Mucosa of rectum (tissue), 2 donors: ENCODE results near the gene C6orf15.
A peak's percentile ranks its signal among the peaks of the same experiment; 100 is the strongest.

Experiments
- H3K27ac ChIP-seq, 2 donors: one replicate each; pipeline ENCODE4 v1.7.0; 2013; ENCODE audit warnings: inconsistent platforms in 2 of 2, low read depth in 2 of 2, low read length in 2 of 2
- H3K27me3 ChIP-seq, 2 donors: one replicate each; pipeline ENCODE4 v1.7.0; 2013; ENCODE audit warnings: low read length in 2 of 2; ENCODE audit not compliant: control insufficient read depth in 2 of 2, insufficient read depth in 2 of 2
- H3K36me3 ChIP-seq, 2 donors: one replicate each; pipeline ENCODE4 v1.7.0; 2013; ENCODE audit warnings: low read length in 2 of 2; ENCODE audit not compliant: control insufficient read depth in 2 of 2, insufficient read depth in 2 of 2
- H3K4me1 ChIP-seq, 2 donors: one replicate each; pipeline ENCODE4 v1.7.0; 2013; ENCODE audit warnings: low read length in 2 of 2, mild to moderate bottlenecking in 1 of 2; ENCODE audit not compliant: control insufficient read depth in 2 of 2, insufficient read depth in 2 of 2
- H3K4me3 ChIP-seq, 2 donors: one replicate each; pipeline ENCODE4 v1.7.0; 2013; ENCODE audit warnings: low read length in 2 of 2
- H3K9ac ChIP-seq, 2 donors: one replicate each; pipeline ENCODE4 v1.7.0; 2013; ENCODE audit warnings: low read length in 2 of 2, low read depth in 1 of 2, mild to moderate bottlenecking in 1 of 2
- H3K9me3 ChIP-seq, 2 donors: one replicate each; pipeline ENCODE4 v1.7.0; 2013; ENCODE audit warnings: low read length in 2 of 2; ENCODE audit not compliant: control insufficient read depth in 2 of 2
- donor health status: healthy.
- donor health status: Normal muscosa, but diverticular disease.

Gene C6orf15

DNA sequence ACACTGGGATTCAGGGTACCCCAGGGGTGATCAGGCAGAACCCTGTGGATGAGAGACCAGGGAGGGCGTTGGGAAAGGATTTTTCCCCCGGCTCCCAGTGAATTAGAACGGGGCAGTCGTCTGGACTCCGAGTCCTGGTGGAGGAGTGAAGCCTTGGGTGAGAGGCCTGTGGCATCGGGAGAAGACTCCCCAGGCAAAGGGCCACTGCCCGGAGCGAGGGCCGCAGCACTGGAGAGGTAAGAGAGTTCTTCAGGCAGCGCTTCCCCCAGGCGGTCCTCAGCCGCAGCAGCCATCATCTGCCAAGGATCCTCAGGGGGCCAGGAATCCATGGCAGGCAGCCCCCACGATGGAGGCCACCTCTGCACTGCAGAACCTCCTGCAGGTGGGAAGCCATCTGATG, 663 bp downstream of the C6orf15 start:
- Histone ChIP-seq H3K36me3 (no peaks in the 10 kb centered on the region), H3K9me3 (no peaks in the 10 kb centered on the region), H3K27ac (no peak overlapping the region), H3K27me3 (peaks cover 0 to 6% of the 10 kb centered on the region in 2 donors), H3K4me1 (peaks cover 10 to 12% of the 10 kb centered on the region in 2 donors), H3K9ac (no peak overlapping the region), H3K4me3 (no peak overlapping the region)

DNA sequence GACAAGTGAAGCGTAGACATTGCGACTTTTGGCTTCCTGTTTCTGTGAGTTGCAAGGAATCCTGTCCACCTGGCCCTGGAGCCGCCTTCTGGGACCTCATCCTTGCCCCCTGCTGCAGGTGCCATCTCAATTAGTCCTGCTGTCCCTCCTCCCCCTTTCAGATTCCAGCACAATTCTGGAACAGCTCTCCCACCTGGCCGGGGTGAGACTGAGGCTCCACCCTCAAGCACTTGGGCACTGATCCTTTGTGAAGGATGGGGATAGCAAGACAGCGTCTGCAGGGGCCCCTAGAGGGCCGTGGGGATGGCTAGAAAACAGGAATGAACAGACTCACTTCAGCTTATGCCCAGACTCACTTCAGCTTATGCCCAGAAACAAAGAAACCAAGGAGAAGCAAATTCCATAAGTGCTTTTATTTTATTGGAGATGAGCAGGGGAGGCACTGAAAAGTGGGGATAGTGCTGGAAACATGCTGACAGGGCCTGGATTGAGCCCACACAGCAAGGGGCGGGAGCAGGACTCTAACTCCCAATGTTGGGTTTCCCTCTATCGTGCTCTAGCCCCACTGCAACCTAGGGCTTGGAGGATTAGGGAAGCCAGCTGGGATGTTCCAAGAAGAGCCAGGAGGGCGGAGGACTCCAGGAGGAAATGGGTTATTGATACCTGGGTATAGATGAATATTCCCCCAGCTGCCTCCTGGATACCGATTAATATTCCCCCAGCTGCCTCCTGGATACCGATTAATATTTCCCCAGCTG, 1.4 kb downstream of the C6orf15 start:
- no peaks in the 10 kb centered on the region for H3K36me3 ChIP-seq
- peaks cover 0 to 6% of the 10 kb centered on the region in 2 donors for H3K27me3 ChIP-seq
- no peak overlapping the region for H3K27ac ChIP-seq
- H3K9me3 ChIP-seq = no peaks in the 10 kb centered on the region
- no peak overlapping the region for H3K4me3 ChIP-seq
- peaks cover 10 to 12% of the 10 kb centered on the region in 2 donors for H3K4me1 ChIP-seq
- H3K9ac ChIP-seq = no peak overlapping the region

DNA sequence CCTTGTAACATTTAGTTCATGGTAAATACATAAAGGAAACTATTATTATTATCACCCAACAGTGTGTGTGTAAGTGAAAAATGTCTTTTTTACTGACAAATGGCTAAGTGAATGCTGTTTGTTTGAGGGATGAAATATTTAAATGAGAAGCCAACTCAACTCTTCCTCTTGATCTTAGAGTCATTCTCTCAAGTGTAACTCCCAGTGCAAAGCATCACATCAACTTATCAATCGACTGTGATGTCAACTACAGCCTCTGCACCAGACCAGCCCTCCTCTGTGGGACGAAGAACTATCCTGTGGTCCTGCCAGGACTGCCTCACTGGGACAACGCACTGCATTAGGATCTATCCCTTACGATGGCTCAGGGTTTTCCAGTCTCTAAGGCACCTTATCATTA, 5.3 kb downstream of the C6orf15 start:
- Histone ChIP-seq H3K36me3 (no peaks in the 10 kb centered on the region), H3K9me3 (no peaks in the 10 kb centered on the region), H3K4me3 (no peak overlapping the region), H3K9ac (no peak overlapping the region), H3K4me1 (no peaks in the 10 kb centered on the region), H3K27me3 (peaks cover 0 to 6% of the 10 kb centered on the region in 2 donors), H3K27ac (no peak overlapping the region)

DNA sequence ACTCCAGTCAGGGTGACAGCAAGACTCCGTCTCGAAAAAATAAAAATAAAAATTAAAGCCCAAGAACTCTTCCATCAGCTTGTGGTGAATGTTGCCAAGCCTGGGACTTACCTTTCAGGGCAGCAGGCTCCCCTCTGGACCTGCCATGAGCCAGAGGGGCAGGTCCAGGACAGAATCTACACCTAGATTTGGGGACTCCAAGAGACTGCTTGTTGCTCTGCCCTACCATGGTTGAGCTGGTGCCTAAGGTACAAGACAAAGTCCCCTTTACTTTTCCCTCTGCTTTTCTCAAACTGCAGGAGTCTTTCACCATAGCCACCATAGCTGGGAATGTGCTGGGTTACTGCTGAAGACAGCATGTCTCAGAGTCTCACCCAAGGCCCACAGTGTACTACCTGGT, 9.2 kb downstream of the C6orf15 start:
- Histone ChIP-seq H3K4me1 (no peaks in the 10 kb centered on the region), H3K36me3 (no peaks in the 10 kb centered on the region), H3K27ac (no peak overlapping the region), H3K4me3 (no peak overlapping the region), H3K9me3 (no peaks in the 10 kb centered on the region), H3K27me3 (no peaks in the 10 kb centered on the region), H3K9ac (no peak overlapping the region)

DNA sequence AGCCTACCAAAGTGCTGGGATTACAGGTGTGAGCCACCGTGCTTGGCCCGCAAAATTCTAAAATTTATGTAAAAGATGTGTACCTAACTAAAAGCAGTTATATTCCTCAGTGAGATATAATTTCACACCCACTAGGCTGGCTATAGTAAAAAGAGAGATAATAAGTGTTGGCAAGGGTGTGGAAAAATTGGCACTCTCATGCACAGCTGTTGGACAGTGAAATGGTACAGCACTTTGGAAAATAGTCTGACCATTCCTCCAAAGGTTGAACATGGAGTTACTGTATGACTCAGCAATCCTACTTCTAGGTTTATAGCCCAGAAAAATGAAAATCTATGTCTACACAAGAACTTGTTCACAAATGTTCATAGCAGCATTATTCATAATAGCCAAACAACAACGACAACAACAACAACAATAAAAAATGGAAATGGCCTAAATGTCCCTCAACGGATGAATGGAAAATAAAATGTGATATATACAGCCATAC, 13.9 kb downstream of the C6orf15 start:
- Histone ChIP-seq H3K27me3 (no peaks in the 10 kb centered on the region), H3K4me3 (no peak overlapping the region)

DNA sequence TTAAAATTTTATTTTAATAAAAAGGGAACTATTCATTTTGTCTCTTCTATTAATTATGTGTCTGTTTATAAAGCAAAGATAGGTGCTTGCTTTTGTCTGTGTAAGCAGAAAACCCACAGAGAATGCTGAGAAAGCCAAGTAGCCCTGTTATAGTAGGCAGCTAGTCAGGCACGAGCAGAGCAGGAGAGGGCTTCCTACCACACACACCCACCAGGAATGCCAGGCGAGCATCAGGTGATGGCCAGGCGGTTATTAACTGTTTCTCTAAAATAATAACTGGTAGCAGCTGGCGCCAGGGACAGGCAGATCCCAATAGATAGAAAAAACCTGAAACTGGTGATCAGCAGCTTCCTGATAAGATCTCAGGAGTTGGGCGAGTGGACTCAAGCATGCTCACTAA, 15.7 kb downstream of the C6orf15 start:
- Histone ChIP-seq H3K4me3 (no peak overlapping the region), H3K9me3 (no peaks in the 10 kb centered on the region), H3K27me3 (no peaks in the 10 kb centered on the region), H3K36me3 (no peaks in the 10 kb centered on the region), H3K9ac (no peak overlapping the region), H3K4me1 (peaks cover 5 to 17% of the 10 kb centered on the region in 2 donors), H3K27ac (no peak overlapping the region)

More for the DNA sequence above, 13.9 kb downstream of the C6orf15 start:
- H3K4me1 ChIP-seq = peaks cover 5 to 10% of the 10 kb centered on the region in 2 donors
- no peaks in the 10 kb centered on the region for H3K9me3 ChIP-seq
- H3K9ac ChIP-seq = no peak overlapping the region
- H3K36me3 ChIP-seq = no peaks in the 10 kb centered on the region
- no peak overlapping the region for H3K27ac ChIP-seq

DNA sequence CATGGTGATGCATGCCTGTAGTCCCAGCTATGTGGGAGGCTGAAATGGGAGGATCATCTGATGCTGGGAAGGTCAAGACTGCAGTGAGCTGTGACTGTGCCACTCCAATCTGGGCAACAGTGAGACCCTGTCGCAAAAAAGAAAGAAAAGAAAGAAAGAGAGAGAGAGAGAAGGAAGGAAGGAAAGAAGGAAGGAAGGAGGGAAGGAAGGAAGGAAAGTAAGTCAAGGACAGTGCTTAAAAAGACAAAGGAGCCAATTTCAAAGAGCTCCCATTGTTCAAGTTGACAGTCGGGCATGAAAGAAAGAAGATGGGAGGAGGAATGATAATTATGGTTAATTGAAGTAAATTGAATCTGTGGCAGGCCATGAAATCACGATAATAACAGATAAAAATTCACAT, 16.2 kb downstream of the C6orf15 start:
- Histone ChIP-seq H3K9ac (no peak overlapping the region), H3K27me3 (no peaks in the 10 kb centered on the region), H3K27ac (no peak overlapping the region), H3K4me1 (peaks cover 5 to 20% of the 10 kb centered on the region in 2 donors), H3K9me3 (no peaks in the 10 kb centered on the region), H3K4me3 (no peak overlapping the region), H3K36me3 (no peaks in the 10 kb centered on the region)

DNA sequence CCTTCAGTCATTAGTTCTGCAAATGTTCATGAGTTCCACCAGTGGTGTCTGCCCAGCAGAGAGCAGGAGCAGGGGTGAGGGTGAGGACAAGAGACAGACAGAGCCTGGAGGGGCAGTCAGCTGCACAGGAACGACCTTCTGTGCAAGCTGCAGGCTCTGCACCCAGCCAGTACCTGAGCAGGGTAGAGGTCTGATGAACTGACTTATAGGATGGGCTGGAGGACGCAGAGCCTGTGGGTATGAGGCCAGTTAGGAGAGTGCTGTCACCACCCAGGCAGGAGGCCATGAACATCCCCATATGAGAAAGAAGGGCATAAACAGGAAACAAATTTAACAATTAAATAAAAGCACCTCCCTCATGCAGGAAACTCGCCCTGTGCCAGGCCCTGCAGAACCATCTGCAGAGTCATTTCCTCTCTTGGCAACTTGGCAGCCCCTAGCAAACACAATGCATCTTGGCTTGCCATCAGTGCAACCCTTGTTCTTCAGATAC, 17.9 kb downstream of the C6orf15 start:
- H3K4me1 ChIP-seq = peaks cover 7 to 25% of the 10 kb centered on the region in 2 donors
- no peaks in the 10 kb centered on the region for H3K36me3 ChIP-seq
- no peak overlapping the region for H3K9ac ChIP-seq
- no peak overlapping the region for H3K4me3 ChIP-seq
- H3K27me3 ChIP-seq = no peaks in the 10 kb centered on the region
- peak overlapping the region in 1 of 2 donors; percentile 38 for H3K27ac ChIP-seq
- H3K9me3 ChIP-seq = no peaks in the 10 kb centered on the region

DNA sequence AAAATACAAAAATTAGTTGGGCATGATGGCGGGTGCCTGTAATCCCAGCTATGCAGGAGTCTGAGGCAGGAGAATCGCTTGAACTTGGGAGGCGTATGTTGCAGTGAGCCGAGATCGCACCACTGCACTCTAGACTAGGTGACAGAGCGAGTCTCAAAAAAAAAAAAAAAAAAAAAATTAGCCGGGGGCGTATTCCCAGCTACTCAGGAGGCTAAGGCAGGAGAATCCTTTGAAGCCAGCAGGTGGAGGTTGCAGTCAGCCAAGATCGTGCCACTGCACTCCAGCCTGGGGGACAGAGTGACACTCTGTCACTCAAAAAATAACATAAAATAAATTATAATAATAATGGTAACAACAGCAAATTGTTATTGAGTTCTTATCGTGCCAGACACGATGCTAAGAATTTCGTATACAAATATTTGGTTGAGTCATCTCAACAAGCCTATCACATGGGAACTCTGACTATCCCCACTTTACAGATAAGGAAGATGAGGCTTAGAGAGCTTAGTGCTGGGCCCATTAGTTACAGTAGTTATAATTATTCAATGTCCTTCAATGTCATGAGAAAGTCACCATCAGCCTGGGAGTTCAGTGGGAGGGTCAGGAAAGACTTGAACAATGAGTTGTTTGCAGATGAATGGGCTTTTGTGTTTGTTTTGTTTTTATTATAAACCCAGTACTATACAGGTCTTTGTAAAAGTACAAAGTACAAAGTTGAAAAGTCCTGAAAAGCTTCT, 19.4 kb downstream of the C6orf15 start:
- Histone ChIP-seq H3K27ac (no peak overlapping the region), H3K4me3 (no peak overlapping the region), H3K9me3 (no peaks in the 10 kb centered on the region), H3K9ac (no peak overlapping the region), H3K27me3 (no peaks in the 10 kb centered on the region), H3K4me1 (peaks cover 7 to 25% of the 10 kb centered on the region in 2 donors), H3K36me3 (no peaks in the 10 kb centered on the region)

DNA sequence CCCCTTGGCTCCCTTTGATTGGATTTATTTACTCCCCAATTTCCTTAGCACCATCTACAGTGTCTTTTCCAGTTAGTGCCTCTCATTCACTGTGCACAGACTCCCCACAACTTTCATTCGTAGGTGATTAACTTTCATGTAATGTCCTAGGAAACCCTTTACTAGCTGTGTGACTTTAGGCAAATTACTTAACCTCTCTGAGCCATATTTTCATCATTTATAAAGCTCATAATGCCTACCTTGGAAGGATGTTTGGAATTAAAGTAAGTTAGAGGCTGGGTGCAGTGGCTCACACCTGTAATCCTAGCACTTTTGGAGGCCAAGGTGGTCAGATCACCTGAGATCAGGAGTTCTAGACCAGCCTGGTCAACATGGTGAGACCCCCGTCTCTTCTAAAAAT, 20.1 kb downstream of the C6orf15 start:
- H3K36me3 ChIP-seq = no peaks in the 10 kb centered on the region
- no peak overlapping the region for H3K27ac ChIP-seq
- no peaks in the 10 kb centered on the region for H3K27me3 ChIP-seq
- H3K9ac ChIP-seq = no peak overlapping the region
- no peak overlapping the region for H3K4me3 ChIP-seq
- peaks cover 7 to 25% of the 10 kb centered on the region in 2 donors for H3K4me1 ChIP-seq
- no peaks in the 10 kb centered on the region for H3K9me3 ChIP-seq
